Superior temporal gyrus (tissue), 1 donor: ENCODE measurements around the gene ZDHHC8.

Experiments used
- DNase-seq: peaks from one replicate; pipeline ENCODE4 v3.0.0-alpha.2; 2016; ENCODE audit errors: extremely low spot score

Gene ZDHHC8

DNA sequence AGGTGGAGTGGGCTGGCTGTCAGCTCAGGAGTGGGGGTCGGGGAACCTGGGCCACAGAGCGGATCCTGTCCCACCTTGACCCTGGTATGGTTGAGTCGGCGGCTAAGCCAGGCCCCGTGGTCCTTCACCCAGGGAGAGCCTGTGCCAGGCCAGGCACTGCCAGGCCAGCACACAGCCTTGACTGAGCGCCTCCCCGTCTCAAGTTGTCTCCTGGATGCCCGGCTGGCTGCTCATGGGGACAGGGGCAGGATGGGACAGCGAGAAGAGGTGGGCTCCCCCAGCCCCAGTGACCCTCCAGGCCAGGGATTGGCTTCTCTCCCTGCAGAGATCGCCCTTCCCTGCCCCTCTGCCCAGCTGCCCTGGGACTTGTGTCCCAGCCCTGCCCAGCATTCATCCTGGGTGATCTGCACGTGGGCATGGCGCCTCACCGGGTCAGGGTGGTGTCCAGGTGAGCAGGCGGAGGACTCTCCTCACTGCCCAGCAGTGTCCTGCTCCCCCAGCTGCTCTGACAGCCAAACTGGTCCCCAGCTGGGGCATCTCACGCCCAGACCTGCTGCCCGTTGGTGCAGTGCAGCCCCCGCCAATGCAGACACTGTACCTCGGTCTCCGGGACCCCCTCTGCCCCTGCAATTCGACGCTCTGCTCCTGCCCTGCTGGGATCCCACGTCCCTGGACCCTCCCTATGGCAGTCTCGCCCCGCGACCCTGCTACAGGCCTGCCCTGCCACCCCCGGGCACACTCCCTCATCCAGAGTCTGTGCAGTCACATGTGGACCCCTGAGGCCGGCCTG lies 48.0 kb downstream of the ZDHHC8 start:
- DNase-seq, result no peak

DNA sequence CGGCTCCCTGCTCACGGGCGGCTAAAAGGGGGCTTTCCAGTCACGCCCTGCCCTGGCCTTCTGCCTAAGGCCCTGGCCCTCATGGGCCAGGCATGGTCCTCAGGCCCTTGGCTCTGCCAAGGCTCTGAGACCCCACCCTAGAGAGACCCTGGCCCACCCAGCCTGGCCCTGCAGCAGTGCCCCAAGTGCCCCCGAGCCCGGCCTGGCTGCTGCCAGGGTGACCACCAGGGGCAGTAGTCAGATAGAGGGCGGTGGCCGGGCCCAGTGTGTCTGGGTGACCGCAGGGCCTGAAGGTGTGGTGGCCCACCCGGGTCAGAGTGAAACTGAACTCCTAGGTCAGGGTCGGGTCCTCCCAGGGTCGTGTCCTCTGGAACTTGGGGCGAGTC lies 48.6 kb downstream of the ZDHHC8 start:
- no peak for DNase-seq

DNA sequence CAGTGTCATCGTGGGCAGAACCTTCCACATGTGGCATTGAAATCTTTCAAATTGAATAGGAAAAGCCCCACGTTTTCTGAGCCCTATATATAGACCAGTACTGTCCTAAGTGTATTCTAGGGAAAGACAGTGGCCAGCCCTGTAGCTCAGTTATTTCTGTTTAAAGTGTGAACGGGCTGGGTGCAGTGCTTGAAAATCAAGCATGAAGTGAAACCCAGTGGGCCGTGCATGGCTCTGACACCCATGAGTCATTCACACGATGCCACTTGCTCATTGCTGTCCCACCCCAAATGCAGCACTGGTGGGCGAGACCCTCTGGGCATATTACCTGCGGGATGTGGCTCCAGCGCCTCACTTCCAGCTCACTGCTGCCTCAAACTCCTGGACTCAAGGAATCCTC lies 49.0 kb downstream of the ZDHHC8 start:
- no peak for DNase-seq

DNA sequence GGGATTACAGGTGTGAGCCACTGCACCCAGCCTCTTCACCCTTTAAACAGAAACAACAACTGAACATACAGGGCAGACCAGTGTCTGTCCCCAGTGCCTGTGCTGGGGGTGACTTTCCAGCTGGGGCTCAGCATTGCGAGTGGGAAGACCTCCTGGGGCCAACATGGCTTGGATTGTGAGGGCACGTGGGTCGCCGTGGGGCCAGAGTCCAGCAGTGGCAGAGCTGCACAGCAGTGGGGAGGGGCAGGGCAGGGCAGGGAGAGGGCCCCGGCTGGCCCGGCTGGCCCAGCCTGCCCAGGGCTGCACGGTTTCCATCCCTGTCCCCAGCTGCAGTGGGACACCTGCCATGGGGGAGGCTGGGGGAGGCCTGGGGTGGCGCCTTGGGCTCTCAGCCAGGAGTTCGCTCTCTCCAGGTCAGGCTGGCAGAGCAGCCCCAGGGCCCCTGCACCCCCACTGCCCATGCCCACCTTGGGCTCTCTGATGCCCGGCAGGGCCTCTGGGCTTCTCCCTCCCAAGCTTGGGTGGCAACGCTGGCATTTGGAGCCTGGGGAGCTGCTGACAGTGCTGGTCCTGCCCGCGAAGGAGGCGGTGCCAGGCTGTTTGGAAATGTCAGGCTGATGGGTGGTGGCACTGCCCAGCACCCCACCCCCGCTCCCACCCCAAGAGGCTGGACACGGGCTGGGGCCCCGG lies 49.7 kb downstream of the ZDHHC8 start:
- DNase-seq, result no peak

DNA sequence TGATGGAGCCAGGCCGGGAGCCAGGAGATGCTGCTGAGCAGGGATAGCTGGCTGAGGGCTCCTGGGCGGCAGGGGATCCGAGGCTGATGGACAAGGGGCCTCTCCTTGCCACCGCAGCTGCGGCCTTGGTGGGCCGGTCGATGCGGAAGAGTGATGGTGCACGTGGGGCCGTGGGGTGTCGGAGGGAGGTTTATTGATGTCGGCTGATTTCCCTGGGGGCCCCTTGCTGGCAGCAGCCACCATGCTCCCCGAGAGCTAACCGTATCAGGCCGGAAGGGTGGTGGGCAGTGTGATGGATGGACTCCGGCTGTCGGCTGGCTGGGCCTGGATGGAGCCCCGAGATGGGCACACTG lies 50.3 kb downstream of the ZDHHC8 start:
- DNase-seq, result no peak

DNA sequence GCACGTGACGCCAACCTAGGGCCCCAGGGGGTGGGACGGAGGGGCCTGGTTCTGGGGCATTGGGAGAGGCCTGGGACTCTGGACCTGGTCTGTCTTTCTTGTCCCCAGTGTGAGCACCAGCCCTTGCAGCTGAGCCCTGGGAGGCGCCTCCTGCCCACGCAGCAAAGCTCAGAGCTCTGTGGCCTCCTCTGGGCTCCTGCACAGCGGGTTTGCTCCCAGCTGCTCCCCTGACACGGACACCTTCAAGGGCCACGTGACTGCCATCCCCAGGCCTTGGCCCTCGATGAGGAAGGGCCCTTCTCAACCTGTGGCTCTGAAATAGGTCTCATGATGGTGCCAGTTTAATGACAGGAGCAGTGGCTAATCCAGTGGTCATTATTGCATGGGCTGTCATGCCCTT lies 50.8 kb downstream of the ZDHHC8 start:
- no peak for DNase-seq

DNA sequence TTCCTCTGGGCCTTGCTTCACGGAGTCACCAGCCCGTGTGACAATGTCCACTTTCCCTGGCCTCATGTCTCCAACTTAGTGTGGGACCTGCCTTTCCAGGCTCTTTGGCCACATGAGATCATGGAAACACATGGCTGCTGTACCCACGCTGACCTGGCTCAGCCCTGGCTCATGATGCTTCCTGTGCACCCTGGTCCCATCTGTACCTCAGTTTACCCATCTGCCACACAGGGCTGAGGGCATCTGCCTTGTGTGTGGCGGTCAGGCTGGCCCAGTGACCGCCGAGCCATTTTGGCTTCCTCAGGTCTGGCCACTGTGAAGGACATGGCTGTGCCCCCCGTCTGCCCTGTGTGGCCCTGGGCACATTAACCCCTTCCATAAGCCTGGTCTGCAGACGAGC lies 51.5 kb downstream of the ZDHHC8 start:
- no peak for DNase-seq

DNA sequence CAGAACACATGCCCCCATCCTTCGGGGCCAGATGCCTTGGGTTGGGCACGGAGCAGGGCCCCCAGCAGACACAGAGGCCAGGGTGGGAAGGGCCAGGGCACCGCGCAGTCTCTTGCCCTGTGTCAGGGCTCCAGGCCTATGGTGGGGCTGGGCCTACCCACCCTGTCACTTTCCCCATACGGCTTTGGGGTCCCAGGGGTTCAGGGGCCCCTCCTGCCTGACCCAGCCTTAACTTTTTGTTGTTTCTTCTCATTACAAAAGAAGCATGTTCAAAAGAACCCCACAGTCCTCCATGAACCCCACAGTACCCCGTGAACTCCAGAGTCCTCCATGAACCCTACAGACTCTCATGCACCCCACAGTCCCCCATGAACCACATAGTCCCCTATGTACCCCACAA lies 52.2 kb downstream of the ZDHHC8 start:
- DNase-seq, result no peak

DNA sequence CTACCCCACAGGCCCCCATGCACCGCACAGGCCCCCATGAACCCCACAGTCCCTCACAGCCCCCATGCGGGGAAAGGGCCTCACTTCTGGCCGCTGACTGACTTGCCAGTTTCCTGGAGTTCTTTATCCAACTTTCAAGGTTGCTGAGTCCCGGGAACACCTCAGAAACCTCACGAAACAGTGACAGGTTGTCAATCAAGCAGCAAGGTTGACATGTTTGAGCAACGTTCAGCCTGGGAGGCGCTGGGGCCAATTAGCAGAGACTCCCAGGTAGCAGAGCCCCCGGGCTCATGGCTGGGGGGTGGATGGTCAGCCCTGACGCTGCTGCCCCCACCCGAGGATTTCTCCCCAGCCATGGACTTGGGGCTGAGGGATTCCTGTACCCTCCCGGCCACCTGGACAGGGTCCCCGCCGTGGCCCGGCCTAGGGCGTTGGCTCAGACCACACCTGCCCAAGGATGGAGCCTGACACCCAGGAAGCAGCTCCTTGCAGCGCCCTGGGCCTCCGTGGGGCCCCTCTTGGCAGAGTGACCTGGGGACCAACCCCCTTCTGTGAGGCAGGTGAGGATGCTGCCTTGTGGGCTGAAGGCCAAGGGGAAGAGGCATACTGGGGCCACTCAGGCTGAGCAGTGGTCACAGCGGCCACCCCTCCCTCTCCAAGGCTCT lies 53.0 kb downstream of the ZDHHC8 start:
- no peak for DNase-seq

DNA sequence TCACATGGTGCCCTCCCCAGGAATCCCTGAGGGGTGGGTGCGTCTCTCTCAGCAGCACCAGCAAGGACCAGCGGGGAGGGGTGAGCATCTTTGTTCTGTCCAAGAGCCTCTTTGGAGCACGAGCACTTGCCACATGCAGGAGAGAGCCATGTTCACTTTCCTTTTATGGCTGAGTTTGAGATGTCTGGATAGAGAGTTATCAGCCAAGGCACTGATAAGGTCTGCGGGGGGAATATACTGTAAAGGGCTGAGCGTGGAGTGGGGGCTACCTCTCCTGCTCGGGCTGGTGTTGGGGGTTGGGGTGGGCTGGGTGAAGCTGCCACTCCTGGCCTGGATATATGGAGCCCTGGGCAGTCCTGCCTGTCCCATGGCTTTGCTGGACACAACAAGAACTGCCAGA lies 54.1 kb downstream of the ZDHHC8 start:
- DNase-seq, result no peak

DNA sequence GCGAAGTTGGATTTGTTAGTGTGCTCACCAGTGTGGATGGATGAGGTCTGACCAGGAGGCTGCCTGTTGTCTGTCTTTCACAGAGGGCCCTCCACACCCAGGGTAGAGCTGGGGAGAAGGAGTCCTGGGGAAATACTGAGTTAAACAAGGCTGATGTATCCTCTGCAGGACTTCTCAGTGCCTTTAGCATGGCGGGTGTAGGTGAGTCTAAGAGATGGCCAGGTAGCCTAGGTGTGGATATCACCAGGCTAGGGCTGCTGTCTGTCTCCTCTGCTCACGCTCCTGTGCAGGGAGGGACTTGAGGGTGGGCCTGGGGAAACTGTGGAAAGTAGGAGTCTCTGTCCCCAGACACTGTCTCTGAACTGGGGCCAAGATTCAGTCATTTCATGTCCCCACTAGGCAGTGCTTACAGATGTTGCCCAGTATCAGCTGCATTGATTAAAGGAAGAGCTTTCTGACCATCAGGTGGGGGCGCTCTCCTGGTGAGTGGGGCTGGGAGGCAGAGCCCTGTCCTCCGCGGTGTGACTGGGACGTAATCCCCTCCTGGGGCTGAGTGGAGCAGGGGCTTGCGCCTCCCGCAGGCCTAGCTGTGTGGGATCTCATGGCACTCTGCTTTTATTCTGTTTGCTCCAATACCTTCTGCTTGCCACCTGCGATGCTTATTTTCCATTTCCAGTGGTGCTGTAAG lies 54.7 kb downstream of the ZDHHC8 start:
- DNase-seq, result no peak

DNA sequence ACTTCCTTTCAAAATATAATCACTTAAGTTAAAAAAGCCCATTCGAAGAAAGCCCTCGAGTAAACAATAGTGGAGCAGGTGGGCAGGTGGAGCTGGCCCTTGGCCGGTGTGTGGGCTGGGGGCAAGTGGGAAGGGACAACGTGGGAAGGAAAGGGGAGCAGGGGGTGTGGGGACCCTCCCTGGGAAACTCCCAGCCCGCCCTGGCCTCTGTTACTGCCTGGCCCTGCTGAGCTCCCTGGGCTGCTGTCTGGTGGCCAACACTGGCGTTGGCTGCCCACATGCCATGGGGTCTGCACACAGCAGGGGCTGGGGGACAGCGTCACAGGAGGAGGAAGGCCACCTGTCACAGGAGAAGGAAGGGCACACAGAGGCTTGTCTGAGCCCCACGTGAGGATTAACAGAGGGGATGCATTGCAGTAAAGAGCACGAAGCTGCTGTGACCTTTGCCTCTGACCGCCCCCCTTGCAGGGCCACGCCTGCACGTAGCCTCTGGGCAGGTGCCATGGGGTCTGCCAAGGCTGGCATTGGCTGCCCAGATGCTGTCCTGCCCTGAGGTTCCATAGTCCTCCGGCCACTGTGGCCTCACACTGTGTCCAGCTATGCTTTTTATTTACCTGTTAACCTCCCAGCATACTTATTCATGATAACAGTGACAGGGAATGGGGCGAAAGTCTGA lies 55.4 kb downstream of the ZDHHC8 start:
- no peak for DNase-seq

DNA sequence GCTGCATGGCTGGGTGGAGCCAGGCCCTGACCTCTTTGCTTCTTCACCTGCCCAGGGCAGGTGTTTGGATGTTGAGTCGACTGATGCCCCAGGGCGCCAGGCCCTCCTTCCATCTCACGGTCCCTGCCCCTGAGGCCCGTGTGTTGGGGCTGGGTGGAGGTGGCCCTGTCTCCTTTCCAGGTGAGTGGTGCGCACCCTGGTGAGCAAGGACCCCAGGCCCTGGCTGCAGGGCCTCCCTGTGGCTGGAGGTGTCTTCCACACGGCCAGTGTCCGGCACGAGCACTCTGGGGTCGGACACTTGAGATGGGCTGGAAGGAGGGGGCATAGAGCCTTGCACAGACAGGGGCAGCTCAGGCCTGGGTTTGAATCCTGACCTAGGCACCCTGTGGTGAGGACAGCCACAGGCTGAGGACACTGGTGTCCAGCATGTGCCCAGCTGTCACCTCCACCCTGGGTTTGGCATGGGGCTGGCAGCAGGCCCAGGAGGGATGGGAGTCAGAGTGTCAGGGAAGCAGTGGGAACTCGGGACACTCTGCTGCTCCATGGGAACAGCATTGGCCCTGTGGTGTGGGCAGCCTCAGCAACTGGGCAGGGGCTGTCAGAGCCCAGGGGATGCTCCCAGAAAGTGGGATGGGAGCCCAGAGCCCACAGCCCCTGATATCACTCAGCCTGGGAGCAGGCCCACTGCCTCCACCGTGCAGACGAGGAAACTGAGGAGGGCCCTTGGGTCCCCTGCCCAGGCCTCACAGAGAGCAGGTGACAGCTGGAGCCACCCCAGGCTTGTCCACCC lies 56.4 kb downstream of the ZDHHC8 start:
- DNase-seq, result no peak

DNA sequence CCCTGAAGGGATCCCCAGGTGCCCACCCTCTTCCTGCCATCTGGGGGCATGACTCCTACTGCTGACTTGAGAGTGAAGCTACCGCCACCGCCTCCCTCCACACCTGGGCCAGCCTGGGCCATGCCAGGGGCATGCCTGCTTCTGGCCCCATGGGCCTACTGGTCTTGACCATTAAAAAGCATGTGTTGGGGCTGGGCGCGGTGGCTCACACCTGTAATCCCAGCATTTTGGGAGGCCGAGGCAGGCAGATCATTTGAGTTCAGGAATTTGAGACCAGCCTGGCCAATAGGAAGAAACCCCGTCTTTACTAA lies 56.9 kb downstream of the ZDHHC8 start:
- DNase-seq, result no peak

DNA sequence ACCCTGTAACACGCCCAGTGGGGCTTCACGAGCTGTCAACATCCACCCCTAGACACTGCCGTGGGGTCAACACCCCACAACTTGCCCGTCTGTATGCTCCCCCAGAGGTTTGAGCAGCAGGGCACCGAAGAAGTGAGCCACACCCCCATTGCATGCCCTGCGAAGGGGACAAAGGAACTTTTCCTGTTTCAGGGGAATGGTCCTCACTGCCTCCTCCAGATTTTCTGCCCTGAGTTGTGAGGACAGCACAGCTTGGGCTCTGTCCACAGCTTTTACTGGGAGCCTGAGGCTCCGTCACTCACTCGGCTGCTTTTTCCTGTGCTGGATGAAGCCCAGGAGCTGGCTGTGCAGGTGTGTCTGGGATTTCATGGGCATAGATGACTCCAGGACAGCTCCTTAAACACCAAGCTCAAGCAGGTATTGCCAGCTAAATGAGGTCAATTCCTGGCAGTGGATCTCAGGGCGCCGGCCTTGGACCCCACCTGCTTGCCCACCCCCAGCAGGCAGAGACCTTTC lies 59.5 kb downstream of the ZDHHC8 start:
- no peak for DNase-seq

DNA sequence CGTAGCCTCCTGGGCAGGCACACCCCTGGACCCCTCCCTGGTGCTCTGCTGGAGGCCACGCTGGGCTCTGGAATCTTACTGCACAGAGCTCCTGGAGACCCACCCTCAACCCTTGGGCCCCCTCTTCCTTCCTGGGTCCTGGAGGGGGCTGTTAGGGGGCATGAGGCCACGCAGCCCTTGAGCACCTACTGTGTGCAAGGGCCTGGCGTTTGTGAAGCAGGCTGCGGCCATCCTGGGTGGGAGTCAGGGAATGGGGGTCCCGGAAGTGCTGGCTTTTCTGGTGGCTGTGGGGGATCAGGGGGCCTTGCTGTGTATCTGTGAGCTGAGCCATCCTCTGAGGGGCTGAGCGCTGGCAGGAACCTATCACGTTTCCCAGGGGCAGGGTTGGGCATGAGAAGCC lies 60.2 kb downstream of the ZDHHC8 start:
- no peak for DNase-seq

DNA sequence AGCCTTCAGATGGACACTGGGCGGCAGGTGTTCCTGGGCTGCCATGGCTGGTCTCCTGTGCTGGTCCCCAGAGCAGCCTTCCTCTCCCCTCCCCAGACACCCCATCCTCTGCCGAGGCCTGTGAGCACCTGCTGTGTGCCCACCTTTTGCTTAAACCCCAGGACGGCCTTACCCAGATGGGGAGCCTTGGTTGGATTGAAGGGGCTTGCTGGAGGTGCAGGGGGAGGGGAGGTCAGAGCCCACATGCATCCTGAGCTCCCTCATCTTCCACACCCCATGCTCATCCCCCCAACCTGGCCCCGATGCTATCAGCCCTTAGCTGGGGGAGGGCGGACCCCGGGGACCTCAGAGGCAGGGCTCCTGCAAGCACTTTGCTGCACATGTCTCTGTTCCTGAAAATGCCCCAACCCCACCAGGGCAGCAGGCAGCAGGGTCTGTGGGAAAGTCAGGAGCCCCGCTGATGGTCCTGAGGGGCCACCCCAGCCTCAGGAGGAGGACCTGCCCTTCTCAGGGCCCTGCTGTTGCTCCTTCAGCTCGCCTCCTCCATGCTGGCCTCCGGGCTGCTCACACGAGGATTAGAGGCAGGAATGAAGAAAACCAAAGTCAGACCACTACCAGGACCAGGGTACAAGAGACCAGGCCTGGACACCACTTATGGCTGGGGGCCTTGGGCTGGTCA lies 60.8 kb downstream of the ZDHHC8 start:
- no peak for DNase-seq

DNA sequence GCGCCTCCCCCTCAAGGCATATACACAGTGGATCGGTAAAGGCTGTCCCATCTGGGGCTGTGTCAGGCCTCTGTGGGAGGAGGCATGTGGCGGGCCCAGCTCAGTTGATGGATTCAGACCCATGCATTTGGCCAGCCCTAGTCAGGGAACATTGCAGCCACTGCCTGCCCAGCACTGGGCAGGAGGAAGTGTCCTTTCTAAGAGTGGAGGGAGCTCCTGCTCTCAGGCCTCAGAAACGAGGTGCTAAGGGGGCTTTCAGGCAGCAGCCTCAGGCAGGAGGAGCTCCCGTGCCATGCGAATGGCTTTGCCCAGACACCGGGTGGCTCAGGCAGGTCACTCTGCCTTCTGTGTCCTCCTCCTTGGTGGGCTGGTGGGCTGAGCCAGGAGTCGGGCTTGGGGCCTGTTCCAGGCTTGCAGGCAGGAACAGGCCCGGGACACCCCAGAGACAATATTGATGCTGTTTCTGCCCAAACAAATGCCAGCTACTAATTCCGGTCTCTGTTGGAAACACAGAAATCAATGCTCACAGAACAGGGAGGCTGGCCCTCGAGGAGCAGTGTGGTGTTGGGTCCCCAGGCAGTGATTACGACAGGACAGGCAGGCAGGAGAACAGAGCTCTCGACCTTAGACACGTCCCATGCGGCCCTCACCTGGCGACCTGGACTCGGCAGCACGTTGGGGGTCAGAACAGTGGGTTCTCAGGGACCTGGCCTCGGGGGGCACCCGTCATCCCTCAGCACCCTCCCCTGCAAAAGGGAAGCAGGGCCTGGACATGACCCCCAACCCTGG lies 61.6 kb downstream of the ZDHHC8 start:
- no peak for DNase-seq

DNA sequence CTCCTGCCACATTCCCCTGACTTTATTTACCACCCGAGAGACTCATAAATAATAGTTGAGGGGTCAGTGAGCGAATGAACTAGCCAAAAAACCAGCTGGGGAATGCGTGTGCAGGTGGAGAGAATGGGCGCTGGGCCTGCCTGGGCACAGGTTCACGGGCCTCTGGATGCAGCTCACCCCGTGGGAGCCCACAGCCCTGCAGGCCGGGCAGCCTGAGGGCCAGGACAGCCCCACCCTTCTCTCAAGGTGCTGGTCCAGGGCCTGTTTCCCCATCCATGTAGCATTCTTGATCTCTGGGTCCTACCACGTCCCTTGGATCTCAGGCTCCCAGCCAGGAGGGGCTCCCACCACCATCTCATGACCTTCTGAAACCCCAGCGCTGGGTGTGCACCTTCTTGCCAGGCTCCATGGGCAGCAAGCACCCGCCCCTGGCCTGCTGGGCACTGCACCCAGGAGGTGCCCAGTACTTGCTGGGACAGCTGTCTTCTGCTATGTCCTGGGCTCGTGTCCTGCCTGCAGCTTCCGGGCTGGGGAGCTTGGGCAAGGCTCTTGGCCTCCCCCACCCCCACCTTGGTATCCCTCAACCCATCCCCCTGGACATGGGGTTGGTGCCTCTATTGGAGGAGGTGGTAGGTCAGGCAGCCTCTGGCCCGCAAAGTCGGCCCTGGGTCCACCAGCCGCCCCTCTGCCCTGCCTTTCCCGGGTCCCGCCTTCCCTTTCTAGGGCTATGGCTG lies 62.3 kb downstream of the ZDHHC8 start:
- DNase-seq, result no peak
